Neural crest cell (in vitro differentiated cells): ENCODE results near the gene LRRFIP2. TPM values are rescaled to one million over a fixed set of nuclear protein-coding genes. Genes with fewer than 3 reads are reported as not detected.

Experiments
- DNase-seq: peaks from one replicate; pipeline ENCODE4 v3.0.0; 2021; ENCODE audit warnings: low read depth, mixed read lengths, low spot score
- H3K27ac Mint-ChIP-seq: one replicate; pipeline ENCODE4 v1.8.0; 2021; ENCODE audit warnings: mild to moderate bottlenecking, mixed read lengths; ENCODE audit not compliant: unreplicated experiment
- H3K27me3 Mint-ChIP-seq: 2 replicates; pipeline ENCODE4 v1.8.0; 2021; ENCODE audit warnings: low read depth, mild to moderate bottlenecking, mixed read lengths
- H3K36me3 Mint-ChIP-seq: 2 replicates; pipeline ENCODE4 v1.8.0; 2021; ENCODE audit warnings: low read depth, mild to moderate bottlenecking, mixed read lengths
- H3K4me1 Mint-ChIP-seq: 2 replicates; pipeline ENCODE4 v1.8.0; 2021; ENCODE audit warnings: mixed read lengths
- H3K4me3 Mint-ChIP-seq: one replicate; pipeline ENCODE4 v1.8.0; 2021; ENCODE audit warnings: mild to moderate bottlenecking, mixed read lengths
- H3K9me3 Mint-ChIP-seq: 2 replicates; pipeline ENCODE4 v1.8.0; 2021; ENCODE audit warnings: mixed read lengths
- CTCF ChIP-seq: fragments of 200-600 bp; sonication (generic); conservative IDR thresholded peaks from 2 replicates; pipeline ENCODE4 v1.5.0; 2021; ENCODE audit warnings: antibody characterized with exemption, mild to moderate bottlenecking
- total RNA-seq: library from RNA; stranded (reverse); gene quantifications from 2 replicates; pipeline ENCODE4 v1.2.1, GENCODE V29; 2021

The LRRFIP2 gene
- total RNA-seq, 1 donor from 2014 or later, result 37.2 TPM

GRCh38 chr3:37183375-37183831 is 9.0 kb upstream of the LRRFIP2 start:
- H3K36me3 Mint-ChIP-seq, result no peaks in the 10 kb centered on the region
- H3K4me1 Mint-ChIP-seq, result peaks cover 9% of the 10 kb centered on the region
- H3K9me3 Mint-ChIP-seq, result no peaks in the 10 kb centered on the region
- H3K27ac Mint-ChIP-seq, result no peak overlapping the region
- no peak for TF ChIP-seq CTCF
- no peak overlapping the region for H3K4me3 Mint-ChIP-seq
- no peak for DNase-seq
- H3K27me3 Mint-ChIP-seq, result no peaks in the 10 kb centered on the region

- H3K27me3 Mint-ChIP-seq, result no peaks in the 10 kb centered on the region
- H3K4me1 Mint-ChIP-seq, result peaks cover 13% of the 10 kb centered on the region
- no peak for DNase-seq
- H3K36me3 Mint-ChIP-seq, result no peaks in the 10 kb centered on the region
- no peak overlapping the region for H3K4me3 Mint-ChIP-seq
- no peaks in the 10 kb centered on the region for H3K9me3 Mint-ChIP-seq
- H3K27ac Mint-ChIP-seq, result no peak overlapping the region
- TF ChIP-seq CTCF, result no peak
Observed at GRCh38 chr3:37182816-37183215, 8.4 kb upstream of the LRRFIP2 start.

- no peak overlapping the region for H3K4me3 Mint-ChIP-seq
- H3K9me3 Mint-ChIP-seq, result no peaks in the 10 kb centered on the region
- H3K27ac Mint-ChIP-seq, result no peak overlapping the region
- H3K36me3 Mint-ChIP-seq, result no peaks in the 10 kb centered on the region
- peaks cover 23% of the 10 kb centered on the region for H3K4me1 Mint-ChIP-seq
- no peaks in the 10 kb centered on the region for H3K27me3 Mint-ChIP-seq
- TF ChIP-seq CTCF, result no peak
- no peak for DNase-seq
Observed at GRCh38 chr3:37181756-37182155, 7.4 kb upstream of the LRRFIP2 start.

GRCh38 chr3:37179144-37179967 is 5.0 kb upstream of the LRRFIP2 start:
- H3K9me3 Mint-ChIP-seq, result no peaks in the 10 kb centered on the region
- H3K4me3 Mint-ChIP-seq, result peak overlapping the region; percentile 48
- no peak overlapping the region for H3K27ac Mint-ChIP-seq
- no peaks in the 10 kb centered on the region for H3K27me3 Mint-ChIP-seq
- no peak for TF ChIP-seq CTCF
- DNase-seq, result no peak
- H3K36me3 Mint-ChIP-seq, result no peaks in the 10 kb centered on the region
- H3K4me1 Mint-ChIP-seq, result peaks cover 37% of the 10 kb centered on the region

- no peak overlapping the region for H3K27ac Mint-ChIP-seq
- H3K4me3 Mint-ChIP-seq, result peak overlapping the region; percentile 56
- H3K4me1 Mint-ChIP-seq, result peaks cover 59% of the 10 kb centered on the region
Observed at GRCh38 chr3:37173806-37174205, 576 bp downstream of the LRRFIP2 start.

More at GRCh38 chr3:37173806-37174205, 576 bp downstream of the LRRFIP2 start:
- no peaks in the 10 kb centered on the region for H3K9me3 Mint-ChIP-seq
- DNase-seq, result no peak
- TF ChIP-seq CTCF, result no peak
- no peaks in the 10 kb centered on the region for H3K27me3 Mint-ChIP-seq
- peaks cover 3% of the 10 kb centered on the region for H3K36me3 Mint-ChIP-seq
